GM21528 (cell line): ENCODE data around the gene IL17REL.

ENCODE experiments used
- ATAC-seq: cut with Tn5 transposase; IDR thresholded peaks from one replicate; pipeline ENCODE4 v1.9.1; 2021; ENCODE audit warnings: mild to moderate bottlenecking, moderate library complexity; ENCODE audit not compliant: unreplicated experiment, low FRiP score

Gene IL17REL

DNA sequence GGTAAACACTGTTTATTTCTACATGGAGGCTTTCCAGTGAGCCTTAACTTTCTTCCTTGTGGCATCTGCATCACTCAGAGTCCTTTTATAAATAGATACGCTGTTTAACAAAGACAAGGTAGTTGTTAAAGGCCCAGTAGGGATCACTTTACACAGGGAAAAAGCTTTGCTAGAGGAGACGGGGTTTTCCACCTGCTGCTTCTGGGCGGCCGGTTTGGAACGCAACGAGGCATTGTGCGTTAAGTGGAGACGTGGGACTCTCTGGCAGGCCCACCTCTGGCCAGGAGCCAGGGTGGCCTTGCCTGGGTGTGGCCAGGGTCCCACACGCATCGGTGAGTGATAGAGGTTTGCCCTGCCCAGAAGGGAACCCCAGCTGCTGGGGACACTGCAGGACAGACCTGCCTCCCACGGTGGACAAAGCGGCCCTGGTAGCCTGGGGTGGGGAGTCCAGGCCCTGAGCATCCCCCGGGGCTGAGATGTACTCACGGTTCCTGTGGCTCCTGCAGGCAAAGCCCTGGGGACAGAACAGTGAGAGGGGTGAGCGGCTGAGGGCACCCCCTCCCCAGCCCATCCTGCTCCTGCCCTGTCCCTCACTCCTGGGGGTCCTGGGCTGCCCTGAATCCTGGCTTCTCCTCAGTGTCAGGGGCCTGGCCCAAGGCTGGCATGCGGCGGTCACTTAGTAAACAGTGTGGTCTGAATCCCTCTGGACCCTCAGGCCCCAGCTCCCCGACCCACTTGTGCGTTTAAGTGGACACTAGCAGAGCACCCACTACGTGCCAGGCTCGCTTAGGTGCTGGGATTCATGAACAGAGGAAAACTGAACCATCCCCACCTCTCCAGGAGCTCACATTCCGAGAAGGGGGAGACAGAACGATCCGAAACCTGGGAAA lies 4.2 kb downstream of the IL17REL start:
- no peak for ATAC-seq

DNA sequence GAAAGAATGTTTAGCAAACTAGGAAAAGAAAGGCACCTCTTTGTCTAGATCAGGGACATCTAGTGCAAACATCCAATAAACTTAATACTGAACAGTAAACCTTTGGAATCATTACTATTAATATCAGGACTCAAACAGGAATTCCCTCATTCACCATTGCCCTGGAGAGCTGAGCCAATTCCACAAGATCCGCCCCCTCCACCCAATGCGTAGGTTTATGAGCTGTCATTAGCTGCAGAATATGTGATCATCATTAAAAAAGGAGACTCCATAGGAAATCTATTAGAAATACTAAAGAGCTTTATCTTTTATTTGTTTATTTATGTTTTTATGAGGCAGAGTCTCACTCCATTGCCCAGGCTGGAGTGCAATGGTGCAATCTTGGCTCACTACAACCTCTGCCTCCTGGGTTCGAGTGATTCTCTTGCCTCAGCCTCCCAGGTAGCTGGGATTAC lies 5.5 kb downstream of the IL17REL start:
- no peak for ATAC-seq

- ATAC-seq, result no peak
Measured at GRCh38 chr22:50004918-50005317, 7.6 kb downstream of the IL17REL start.

DNA sequence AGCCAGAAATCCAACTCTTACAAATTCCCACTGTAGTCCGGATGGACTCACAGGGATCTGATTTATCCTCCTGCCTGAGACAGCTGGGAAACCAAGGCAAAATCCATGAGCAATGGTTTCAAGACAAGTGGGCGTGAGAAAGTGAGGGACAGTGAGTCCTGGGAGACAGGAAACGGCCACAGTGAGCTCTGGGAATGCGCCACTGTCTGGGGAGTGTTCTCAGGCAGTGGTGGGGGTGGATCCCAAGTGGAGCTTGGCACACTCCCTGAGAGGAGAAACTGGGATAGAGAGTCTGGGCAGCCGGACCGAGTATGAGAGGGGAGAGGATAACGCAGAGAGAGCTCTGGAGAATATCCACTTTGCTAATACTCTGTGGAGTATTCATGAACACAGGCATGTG lies 9.8 kb downstream of the IL17REL start:
- no peak for ATAC-seq

DNA sequence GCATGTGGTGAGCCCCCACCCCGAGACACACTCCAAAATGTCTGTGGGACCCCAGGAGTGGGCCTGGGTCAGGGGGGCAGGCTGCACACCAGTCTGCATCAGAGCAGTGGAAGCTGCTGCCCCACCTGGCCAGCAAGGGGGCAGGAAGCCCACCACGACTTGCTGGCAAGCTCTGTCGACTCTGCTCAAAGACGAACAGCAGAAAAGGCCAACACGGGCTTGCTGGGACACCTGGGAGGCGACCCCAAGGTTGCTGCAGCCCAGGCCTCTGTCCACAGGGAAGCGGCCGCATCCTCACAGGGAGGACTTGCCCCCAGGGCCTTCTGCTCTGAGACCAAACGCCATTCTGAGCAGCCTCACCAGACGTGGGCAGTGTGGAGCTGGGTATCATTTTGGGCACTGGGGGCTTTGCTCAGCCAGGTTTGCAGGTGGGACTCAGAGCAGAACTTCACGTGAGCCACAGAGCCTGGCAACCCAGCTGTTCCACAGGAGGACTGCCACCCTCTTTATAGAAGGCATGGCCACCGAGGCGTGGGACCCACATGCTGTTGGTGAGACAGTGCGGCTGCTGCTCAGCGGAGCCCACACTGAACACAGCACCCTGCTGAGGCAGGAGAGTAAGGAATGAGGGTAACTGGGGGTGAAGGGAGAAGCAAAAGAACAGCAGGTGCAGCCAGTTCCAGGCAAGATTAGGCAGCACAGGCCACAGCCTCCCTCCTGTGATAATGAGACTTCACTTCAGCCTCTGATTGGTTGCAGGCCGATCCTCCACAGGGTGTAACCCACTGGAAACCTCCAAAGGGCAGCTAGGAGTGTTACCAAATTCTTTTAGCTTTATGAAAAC lies 11.0 kb downstream of the IL17REL start:
- ATAC-seq, result no peak

- ATAC-seq, result no peak
Measured at GRCh38 chr22:50000587-50001387, 11.8 kb downstream of the IL17REL start.

- no peak for ATAC-seq
Measured at GRCh38 chr22:49999946-50000586, 12.5 kb downstream of the IL17REL start.

GRCh38 chr22:49999063-49999945 lies 13.3 kb downstream of the IL17REL start:
- ATAC-seq, result no peak

- no peak for ATAC-seq
Measured at GRCh38 chr22:49998718-49999062, 13.9 kb downstream of the IL17REL start.

DNA sequence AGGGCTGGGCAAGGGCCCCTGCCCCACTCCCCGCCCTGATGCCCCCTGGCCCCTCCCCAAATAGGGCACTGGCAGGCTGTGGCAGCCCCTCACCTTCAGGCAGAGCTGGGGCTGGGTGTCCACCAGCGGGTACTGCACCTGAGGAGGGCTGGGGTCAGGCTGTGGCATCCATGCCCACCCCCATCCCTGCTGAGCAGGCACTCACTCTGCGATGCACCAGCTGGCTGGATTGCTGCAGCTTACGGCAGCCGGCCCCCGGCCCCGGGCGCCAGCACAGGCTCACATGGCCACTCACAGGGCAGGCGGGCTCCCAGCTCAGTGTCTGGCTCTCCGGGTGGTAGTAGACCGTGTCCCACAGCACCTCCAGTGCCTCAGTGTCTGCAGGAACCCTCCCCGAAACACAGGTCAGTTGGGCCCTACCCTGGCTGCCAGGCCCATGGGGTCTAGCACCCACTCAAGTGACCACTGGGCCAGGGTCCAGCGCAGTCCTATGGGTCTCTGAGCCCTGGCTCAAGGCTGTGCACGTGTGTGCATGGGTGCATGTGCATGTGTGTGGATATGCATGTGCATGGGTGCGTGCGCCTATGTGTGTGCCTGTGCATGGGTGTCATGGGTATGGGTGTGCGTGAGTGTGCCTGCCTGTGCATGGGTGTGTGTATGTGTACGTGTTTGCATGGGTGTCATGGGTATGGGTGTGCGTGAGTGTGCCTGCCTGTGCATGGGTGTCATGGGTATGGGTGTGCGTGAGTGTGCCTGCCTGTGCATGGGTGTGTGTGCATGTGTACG lies 14.4 kb downstream of the IL17REL start:
- no peak for ATAC-seq

- ATAC-seq, result no peak
Measured at GRCh38 chr22:49997251-49997599, 15.3 kb downstream of the IL17REL start.

DNA sequence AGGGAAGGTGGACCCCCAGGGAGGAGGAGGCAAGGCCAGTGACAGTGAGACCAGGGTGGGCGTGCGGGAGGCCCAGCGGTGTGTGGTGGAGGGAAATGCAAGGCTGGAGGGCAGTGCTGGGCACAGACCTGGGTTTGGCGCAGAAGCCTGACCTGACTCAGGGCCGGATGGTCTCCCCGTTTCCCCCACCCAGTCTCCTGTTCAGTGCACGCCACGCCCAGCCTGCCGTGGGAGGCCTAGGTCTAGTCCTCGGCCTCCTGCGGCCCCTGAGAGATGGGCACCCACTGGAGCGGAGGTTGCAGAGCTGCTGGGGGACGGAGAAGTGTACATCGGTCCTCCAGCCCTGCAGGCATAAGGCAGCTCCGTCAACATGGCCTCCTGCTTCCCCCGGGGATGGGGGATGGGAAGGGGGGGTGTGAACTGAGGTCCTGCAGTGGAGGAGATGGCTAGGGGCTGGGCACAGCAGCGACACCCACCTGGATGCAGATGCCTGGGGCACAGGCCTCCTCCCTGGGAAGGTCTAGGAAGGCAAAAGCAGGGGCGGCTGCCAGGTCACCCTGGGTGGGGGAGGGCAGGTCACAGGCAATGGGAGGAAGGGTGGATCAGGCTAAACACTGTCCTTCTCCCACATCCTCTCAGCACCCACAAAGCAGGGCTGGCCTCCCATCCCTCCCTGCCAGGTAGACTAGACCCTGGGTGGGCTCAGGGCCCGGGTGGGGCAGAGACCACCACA lies 15.9 kb downstream of the IL17REL start:
- no peak for ATAC-seq

GRCh38 chr22:49996119-49996517 lies 16.4 kb downstream of the IL17REL start:
- ATAC-seq, result no peak

DNA sequence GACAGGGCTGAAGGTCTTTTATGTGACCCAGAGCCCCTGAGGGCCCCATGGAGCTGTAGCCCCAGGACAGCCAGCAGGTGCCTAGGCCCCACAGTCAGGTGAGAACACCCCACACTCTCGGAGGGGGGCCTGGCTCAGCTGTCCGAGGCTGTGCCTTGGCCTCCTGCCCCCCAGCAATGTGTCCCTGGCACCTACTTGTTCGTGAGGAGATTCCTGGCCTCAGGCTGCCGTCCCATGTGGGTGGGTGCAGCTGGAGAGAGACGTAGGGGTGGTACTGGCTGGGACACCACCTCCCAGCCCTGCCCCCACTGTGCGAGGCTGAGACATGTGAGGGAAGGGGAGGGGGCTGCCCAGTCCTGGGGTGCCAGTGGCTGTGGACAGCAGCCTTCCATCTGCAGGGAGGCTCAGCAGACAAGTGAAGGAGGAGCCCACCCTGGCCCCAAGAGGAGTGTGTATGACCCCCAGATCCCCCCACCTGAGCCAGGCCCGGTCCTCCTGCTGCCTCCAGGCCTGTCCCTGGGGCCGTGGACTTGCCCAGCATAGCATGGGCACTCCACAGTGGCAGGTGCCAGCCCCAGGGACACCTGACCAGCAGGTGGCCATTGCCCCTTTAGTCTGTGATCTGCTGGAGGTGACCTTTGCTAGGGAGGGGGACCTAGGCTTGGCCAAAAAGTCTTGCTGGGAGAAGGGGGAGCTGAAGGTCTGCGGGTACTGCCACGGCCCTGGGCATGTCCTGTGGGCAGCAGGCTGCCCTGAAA lies 17.0 kb downstream of the IL17REL start:
- no peak for ATAC-seq

DNA sequence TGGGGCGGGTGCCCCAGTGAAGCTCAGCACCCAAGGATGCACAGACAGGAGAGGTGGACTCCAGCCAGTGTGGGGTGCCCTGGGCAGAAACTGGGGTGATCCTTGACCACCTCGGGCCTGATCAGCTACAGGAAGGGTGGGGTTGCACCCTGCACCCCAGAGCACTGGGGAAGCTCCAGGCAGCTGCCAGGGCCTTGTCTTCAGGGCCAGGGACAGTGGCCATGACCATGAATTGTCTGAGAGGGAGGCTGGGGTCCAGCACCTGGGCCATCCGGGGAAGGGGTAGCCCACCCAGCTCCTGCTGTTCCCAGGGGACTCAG lies 17.6 kb downstream of the IL17REL start:
- no peak for ATAC-seq

GRCh38 chr22:49994361-49995040 lies 18.1 kb downstream of the IL17REL start:
- ATAC-seq, result no peak
